NOMO-1 treated with DMSO at 0.1 percent for 48 hours (cell line): ENCODE measurements around the gene ARHGAP28.

Source experiments
- DNase-seq: peaks from one replicate; lab custom pipeline; 2025; ENCODE audit not compliant: unreplicated experiment; lab: John Stamatoyannopoulos, UW

The ARHGAP28 gene

DNA sequence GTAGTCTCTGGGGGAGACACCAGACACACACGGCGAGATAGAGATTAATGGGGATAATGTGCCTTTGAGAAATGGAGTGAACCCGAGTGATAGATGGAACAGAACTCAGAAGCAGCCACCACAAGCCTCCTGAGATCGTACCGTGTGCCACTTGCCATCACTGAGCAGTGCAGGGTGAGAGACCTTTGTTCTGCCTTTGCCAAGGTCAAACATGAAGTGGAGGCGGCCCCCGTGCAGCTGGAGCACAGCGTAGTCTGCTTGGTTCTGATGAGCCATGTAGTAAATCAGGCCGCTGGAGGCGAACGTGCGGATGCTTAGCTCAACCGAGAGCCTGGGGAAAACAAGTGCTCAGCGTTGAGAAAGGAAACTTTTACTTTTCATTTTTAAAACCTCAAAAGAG is 221.1 kb downstream of the ARHGAP28 start:
- no peak for DNase-seq

DNA sequence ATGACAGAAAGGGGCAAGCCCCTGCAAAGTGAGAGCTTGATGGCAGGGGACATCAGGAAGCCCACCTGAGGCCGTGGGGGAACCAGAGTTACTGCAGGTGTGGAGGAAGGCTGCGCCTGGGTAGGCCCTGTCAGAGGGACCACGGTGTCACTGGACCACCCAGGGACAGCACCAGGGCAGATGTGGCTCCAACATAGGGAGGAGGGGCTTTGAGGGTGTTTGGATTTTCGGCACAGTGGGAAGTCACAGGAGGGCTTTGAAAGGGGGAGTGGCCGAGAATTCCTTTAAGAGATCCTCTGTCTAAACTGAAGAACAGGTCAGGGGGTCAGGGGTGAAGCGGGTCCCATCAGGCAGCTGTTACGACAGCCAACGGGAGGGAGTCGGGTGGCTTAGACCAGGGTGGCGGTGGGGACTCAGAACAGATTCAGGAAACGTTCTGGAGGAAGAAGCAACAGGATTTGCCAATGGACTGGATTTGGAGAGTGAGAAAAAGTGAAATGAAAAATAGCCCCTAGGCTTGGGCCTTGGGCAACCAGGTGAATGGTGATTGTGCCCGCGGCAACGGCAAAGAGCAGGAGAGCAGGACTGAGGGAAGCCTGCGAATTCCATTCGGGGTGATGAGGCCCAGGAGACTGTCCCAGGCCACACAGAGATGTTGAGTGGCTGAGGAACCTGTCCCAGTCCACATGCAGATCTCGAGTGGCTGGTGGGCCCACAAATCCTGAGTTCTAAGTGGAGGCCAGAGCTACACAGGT is 222.0 kb downstream of the ARHGAP28 start:
- DNase-seq: no peak

DNA sequence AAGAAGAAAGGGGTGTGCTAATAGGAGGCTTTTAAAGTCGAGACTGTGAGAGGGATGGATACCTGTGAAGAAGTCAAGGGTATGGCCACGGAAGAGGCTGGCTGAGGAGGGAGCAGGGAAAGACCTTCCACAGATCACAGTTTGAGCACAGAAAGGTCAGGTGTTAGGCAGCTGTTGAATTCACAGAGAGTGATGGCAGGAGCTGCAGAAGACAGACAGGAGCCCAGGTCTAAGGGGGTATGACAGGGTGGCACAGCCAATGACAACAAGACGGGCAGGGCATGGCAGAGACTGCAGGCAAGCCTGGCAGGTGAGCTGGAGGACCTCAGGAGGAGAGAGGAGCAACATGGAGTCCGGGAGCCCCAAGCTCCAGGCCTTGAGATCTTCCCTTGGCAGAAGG is 225.0 kb downstream of the ARHGAP28 start:
- DNase-seq: no peak

DNA sequence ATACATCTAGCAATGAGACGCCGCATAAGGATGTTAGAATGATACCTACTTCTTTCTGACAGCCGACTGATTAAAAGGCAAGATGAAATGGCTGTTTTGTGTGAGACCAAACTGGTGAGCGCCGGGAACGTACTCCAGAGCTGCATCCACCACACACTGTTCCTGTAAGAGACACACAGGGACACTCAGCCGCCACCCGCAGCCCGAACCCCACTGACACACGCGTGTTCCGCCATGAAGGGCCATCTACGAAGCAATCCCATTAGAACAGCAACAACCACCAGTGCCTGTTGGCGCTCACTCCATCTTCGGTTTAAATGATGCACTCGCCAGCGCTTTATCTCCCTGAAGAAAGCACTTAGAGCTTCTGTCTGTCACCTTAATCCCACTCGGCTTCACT is 225.8 kb downstream of the ARHGAP28 start:
- no peak for DNase-seq

DNA sequence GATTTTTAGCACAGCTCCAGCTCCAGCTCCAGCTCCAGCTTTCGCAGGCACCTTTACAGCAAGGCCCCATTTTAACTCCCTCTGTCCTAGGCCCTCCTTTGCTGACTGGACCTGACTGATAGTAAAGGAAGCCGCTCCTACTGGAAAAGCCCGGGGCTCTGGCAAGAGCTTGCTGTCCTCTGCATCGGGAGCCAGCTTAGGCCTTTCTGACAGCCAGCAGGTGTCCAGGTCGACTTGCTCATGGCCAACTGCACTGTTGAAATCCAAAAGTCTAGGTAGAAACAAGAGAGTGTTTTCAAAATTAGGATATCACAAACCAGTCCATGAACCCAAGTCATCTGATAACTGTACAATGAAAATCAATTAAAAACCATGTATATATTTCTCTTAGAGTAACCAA is 227.0 kb downstream of the ARHGAP28 start:
- no peak for DNase-seq

DNA sequence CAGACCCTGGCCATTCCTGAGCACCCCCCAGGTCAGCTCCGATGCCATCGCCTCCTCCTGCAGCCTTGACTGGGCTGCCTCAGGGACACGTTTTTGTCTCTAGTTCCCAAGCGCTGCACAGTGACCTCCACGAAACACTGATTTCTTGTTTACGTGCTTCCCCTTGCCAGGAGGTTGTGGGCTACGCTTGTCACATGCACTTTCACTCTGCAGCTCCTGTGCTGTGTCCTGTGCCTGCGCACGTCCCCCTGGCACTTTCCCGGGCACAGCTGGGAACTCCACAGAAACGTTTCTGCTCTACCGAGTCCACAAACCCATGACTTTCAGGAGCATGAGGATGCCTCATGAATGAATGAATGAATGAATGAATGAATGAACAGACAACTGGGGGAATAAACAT is 227.5 kb downstream of the ARHGAP28 start:
- no peak for DNase-seq

DNA sequence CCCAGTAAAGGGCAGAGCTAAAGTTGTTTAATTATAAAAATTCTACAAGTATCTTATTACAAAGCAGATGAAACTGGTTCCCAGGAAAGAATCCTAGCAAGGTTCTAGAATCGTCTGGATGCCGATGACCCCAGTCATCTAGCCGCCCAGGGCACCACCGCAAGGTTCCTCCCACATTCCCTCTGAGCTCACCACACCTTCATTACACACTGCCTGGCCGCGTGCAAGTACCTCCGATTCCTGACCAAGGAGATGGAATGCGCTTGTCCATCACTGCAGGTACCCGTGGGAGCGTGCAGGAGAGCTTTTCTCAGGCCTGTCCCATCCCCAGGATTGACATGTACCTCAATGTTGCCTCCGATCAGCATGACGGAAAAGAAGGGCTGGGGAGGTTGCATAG is 229.6 kb downstream of the ARHGAP28 start:
- no peak for DNase-seq

DNA sequence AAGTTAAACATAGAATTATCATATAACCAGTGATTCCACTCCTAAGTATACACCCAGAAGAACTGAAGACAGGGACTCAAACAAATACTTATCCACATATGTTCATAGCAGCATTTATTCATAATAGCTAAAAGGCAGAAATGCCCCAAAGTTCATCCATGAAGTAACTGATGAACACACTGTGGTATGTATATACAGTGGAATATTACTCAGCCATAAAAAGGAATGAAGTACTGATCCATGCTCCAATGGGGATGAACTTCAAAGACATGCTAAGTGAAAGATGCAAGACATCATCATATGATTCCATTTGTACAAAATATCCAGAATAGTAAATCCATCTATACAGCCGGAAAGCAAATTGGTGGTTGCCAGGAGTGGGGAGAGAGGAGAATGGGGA is 230.6 kb downstream of the ARHGAP28 start:
- no peak for DNase-seq

DNA sequence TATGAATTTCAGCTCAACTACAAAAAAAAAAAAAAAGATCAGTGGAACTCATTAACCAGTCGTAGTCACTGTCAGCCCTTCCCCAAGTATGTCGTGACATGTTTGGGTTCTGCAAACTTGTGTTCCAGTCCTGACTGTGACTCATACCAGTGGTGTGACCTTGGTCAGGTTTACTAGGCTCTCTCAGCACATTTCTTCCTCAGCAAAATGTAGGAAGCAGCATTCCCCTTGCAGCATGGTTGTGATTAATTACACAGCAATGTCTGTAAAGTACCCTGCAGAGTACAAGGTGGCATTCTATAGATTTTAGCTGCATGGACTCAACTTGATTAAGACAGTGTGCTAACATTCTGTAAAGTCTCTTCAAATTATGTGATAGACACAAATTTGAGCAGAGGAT is 231.1 kb downstream of the ARHGAP28 start:
- DNase-seq: no peak

DNA sequence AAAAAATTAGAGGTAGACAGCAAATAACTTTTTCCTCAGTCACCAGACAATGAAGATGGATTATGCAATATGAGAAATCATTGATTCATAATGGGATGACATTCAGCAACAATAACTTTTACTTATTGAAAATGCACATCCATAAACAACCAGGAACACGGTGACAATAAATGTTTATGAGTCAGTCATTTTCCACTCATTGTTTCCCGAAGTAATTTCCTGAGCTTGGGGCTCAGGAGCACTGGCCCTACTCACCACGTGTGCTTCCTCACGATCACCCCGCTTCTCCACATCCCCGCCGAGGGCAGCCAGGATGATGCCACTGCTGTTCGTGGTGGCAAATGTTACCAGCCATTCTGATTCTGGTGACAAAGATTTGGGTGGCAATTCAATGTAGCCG is 231.8 kb downstream of the ARHGAP28 start:
- DNase-seq: no peak

DNA sequence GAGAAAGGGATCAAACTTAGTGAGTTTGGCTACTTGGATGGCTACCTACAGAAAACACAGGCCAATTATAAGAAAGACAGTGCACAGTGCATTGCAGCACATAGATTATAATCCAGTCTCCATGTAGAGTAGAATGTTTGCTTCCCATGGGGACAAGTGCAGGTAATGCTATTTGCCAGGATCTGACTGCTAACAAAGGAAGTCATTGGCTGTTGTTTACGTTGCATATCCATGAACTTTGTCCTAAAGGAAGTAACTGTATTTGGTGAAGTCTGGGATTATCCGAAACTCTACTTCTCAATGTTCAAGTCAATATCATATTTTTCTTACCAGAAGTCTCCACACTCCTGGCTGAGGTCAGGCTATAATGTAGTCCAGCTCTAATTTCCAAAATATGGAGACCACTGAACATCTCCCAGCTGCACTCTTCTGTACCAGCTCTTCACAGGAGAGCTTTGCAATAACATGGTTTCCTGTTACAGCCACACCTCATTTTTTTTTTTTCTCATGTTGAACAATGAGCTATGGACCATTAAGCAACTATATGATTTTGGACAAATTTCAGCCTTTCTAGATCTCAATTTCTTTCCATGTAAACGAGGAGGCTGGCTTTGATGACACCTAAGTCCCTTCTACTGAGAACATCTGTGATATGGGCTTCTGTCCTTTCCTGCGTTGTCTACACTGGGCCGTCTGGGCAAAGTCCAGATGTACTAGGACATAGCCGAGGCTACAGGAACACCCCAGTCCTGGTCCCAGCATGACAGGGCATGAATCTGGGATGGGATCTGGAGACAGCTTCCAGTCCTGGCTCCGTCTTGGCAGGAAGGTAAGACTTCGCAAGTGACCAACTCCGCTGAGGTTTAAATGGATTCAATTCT is 233.3 kb downstream of the ARHGAP28 start:
- DNase-seq: no peak

DNA sequence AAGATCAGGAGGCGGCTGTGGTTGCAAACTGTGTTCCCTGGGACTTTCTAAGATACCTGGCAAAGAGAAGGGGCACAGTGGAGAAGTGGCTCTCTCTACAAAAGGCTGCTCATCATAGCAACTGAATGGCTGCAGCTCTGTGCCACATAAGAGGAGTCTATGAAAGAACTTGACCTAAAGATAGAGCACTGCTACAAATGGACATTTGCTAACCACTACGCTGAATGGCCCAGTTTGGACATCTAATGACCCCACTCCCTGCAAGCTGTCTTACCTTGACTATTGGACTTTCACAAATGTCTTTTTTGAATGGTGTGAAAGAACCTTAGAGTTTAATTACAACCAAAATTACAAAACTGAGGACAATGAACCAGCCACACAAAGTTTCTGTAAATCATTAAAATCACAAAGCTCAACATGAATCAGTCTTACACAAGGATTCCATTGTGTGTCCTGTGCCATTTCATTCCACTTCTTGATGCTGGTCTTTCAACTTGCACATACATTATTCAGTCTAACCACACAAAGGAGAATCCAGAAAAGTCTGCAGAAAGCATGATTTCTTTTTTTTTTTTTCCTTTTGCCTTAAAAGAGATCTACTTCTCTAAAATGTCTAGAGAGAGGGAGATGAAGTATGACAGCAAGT is 234.1 kb downstream of the ARHGAP28 start:
- no peak for DNase-seq
